Measurements from ENCODE around the gene AMBRA1. TPM values are rescaled to one million over a fixed set of nuclear protein-coding genes. Genes with fewer than 3 reads are reported as not detected.

The AMBRA1 gene
- total RNA-seq, 1 experiment from 2014 or later = 15.8 TPM

DNA sequence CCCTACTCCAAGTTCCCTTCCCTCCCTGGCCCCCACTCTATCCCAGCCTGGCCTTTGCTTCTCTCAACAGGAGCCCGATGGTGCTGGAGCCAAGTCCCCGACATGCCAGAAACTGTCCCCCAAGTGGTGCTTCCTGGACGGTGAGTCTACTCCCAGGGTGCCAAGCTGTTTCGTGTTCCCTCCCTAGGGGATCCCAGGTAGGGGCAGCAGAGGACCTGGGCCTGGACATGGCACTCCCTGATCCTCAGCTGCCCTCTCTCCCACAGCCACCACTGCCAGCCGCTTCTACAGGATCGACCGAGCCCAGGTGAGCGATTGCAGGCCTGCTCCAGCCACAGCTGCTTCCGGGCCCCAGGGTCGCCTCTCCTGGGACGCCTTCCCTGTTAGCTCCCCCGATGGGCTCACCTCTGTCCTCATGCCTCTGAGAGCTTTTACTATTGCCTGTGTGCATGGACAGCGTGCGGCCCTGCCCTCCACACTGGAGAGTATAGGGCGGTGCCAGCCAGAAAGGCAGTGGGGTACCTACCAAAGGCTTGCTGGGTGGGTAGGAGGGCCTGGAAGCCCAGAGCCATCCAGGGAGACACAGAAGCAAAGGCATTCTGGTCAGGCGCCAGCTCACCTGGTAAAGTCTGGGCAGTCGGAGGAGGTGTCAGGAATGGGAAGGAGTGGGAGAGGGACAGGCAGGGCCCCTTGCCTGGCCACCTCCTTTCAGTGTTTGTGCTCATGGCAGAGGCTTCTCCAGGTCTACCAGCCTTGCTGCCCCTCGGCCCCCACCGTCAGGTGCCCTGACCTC lies 217.4 kb downstream of the AMBRA1 start:
- ChIA-PET POLR2A (ENCODE audit: unreplicated experiment) (interaction anchor here (0.6 kb wide), 1 partner anchor 103 kb away, joined by 4 read pairs; no protein-coding TSS in a partner anchor), CTCF (no interaction called here)
- Histone ChIP-seq H3K9ac (ENCODE audit: low read length) (no peak overlapping the region), H3K4me3 (ENCODE audit: low read length) (no peak overlapping the region), H3K4me1 (ENCODE audit: insufficient read depth, low read length) (no peaks in the 10 kb centered on the region), H3K9me2 (replicated peaks; ENCODE audit: low read length) (no peaks in the 10 kb centered on the region), H3K36me3 (ENCODE audit: low read depth, low read length) (no peaks in the 10 kb centered on the region; the same call in none of the 2 replicates), H3K9me3 (ENCODE audit: low read length) (no peaks in the 10 kb centered on the region), H4K20me1 (ENCODE audit: low read length) (no peaks in the 10 kb centered on the region), H3K27me3 (ENCODE audit: low read length) (no peaks in the 10 kb centered on the region), H3K79me2 (ENCODE audit: low read length) (no peaks in the 10 kb centered on the region), H2AFZ (ENCODE audit: low read length) (no peak overlapping the region), H3K4me2 (ENCODE audit: low read length) (no peak overlapping the region), H3K27ac (ENCODE audit: low read length) (no peak overlapping the region), H3F3A (ENCODE audit: low read length, unreplicated experiment) (no peaks in the 10 kb centered on the region)
- no peak for DNase-seq
- TF ChIP-seq, protein P1, sequence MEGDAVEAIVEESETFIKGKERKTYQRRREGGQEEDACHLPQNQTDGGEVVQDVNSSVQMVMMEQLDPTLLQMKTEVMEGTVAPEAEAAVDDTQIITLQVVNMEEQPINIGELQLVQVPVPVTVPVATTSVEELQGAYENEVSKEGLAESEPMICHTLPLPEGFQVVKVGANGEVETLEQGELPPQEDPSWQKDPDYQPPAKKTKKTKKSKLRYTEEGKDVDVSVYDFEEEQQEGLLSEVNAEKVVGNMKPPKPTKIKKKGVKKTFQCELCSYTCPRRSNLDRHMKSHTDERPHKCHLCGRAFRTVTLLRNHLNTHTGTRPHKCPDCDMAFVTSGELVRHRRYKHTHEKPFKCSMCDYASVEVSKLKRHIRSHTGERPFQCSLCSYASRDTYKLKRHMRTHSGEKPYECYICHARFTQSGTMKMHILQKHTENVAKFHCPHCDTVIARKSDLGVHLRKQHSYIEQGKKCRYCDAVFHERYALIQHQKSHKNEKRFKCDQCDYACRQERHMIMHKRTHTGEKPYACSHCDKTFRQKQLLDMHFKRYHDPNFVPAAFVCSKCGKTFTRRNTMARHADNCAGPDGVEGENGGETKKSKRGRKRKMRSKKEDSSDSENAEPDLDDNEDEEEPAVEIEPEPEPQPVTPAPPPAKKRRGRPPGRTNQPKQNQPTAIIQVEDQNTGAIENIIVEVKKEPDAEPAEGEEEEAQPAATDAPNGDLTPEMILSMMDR (conservative IDR thresholded peaks at IDR 0.05; ENCODE audit: low read depth, low read length) = no peak
- no peak for TF ChIP-seq EZH2 (IDR thresholded peaks at IDR 0.05; ENCODE audit: low read length, unreplicated experiment)
- TF ChIP-seq EZH2phosphoT487 (IDR thresholded peaks at IDR 0.05; ENCODE audit: borderline replicate concordance, low read length) = no peak
- intact Hi-C loops (cut with micrococcal nuclease) = no loop called here
- no TSS peak for BruUV-seq (replicated peaks)
- no peak for ATAC-seq

DNA sequence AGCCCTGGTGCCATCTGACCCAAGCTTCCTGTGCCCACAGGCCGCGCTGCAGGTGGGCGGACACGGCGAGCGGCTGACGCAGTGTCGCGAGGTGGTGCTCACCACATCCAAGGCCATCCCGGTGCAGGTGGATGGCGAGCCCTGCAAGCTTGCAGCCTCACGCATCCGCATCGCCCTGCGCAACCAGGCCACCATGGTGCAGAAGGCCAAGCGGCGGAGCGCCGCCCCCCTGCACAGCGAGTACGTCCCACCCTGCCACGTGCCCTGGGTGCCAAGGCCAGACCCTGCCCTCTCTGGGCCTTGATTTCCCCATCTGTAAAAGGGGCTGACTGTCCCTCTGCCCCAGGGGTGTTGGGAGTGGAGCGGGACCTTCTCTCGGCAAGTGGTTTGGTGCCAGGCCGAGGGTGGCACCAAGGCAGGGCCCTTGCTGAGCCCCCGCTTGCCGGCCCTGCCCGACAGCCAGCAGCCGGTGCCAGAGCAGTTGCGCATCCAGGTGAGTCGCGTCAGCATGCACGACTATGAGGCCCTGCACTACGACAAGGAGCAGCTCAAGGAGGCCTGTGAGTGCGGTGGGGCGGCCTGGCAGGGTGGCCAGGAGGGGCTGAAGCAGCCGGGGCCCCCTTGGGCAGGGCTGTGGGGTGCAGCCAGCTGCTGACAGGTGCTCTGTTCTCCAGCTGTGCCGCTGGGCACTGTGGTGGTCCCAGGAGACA lies 218.3 kb downstream of the AMBRA1 start:
- Histone ChIP-seq H3K27me3 (ENCODE audit: low read length) (no peaks in the 10 kb centered on the region), H3K4me1 (ENCODE audit: insufficient read depth, low read length) (no peaks in the 10 kb centered on the region), H3K27ac (ENCODE audit: low read length) (no peak overlapping the region), H4K20me1 (ENCODE audit: low read length) (no peaks in the 10 kb centered on the region), H3K9me2 (replicated peaks; ENCODE audit: low read length) (no peaks in the 10 kb centered on the region), H3K9me3 (ENCODE audit: low read length) (no peaks in the 10 kb centered on the region), H3K9ac (ENCODE audit: low read length) (no peak overlapping the region), H2AFZ (ENCODE audit: low read length) (no peak overlapping the region), H3K4me2 (ENCODE audit: low read length) (no peak overlapping the region), H3F3A (ENCODE audit: low read length, unreplicated experiment) (no peaks in the 10 kb centered on the region), H3K36me3 (ENCODE audit: low read depth, low read length) (no peaks in the 10 kb centered on the region; the same call in none of the 2 replicates), H3K79me2 (ENCODE audit: low read length) (no peaks in the 10 kb centered on the region), H3K4me3 (ENCODE audit: low read length) (no peak overlapping the region)
- CTCF ChIA-PET = no interaction called here
- BruUV-seq (replicated peaks) = no TSS peak
- TF ChIP-seq EZH2phosphoT487 (IDR thresholded peaks at IDR 0.05; ENCODE audit: borderline replicate concordance, low read length) (no peak), EZH2 (IDR thresholded peaks at IDR 0.05; ENCODE audit: low read length, unreplicated experiment) (no peak)
- TF ChIP-seq, protein P1 (conservative IDR thresholded peaks at IDR 0.05; ENCODE audit: low read depth, low read length) = no peak
- no peak for DNase-seq
- POLR2A ChIA-PET (ENCODE audit: unreplicated experiment) = interaction anchor here (0.6 kb wide), 1 partner anchor 102 kb away, joined by 4 read pairs; no protein-coding TSS in a partner anchor
- intact Hi-C loops (cut with micrococcal nuclease) = no loop called here
- no peak for ATAC-seq
